ENCODE measurements around the gene FOXL2.

FOXL2 gene

GRCh38 chr3:138944654-138944928, 2.3 kb downstream of the FOXL2 start:
- Histone ChIP-seq H3K27ac (ENCODE audit: low read length) (no peak overlapping the region), H3K4me3 (ENCODE audit: low read length) (peak overlapping the region; percentile 43)

GRCh38 chr3:138943724-138944653, 2.9 kb downstream of the FOXL2 start:
- H3K27me3 ChIP-seq (ENCODE audit: control insufficient read depth, insufficient read depth, low read length) = peaks cover 100% of the 10 kb centered on the region
- no peak overlapping the region for H3K9ac ChIP-seq (ENCODE audit: low read length)
- no peaks in the 10 kb centered on the region for H3K9me3 ChIP-seq (ENCODE audit: control insufficient read depth, low read depth, low read length)
- H3K4me3 ChIP-seq (ENCODE audit: low read length) = peak overlapping the region; percentile 43
- no peak overlapping the region for H3K27ac ChIP-seq (ENCODE audit: low read length)
- H3K4me1 ChIP-seq (ENCODE audit: control insufficient read depth, low read depth, low read length) = peaks cover 30% of the 10 kb centered on the region
- H3K36me3 ChIP-seq (ENCODE audit: control insufficient read depth, low read depth, low read length) = no peaks in the 10 kb centered on the region

More at GRCh38 chr3:138944654-138944928, 2.3 kb downstream of the FOXL2 start:
- Histone ChIP-seq H3K9ac (ENCODE audit: low read length) (no peak overlapping the region), H3K4me1 (ENCODE audit: control insufficient read depth, low read depth, low read length) (peaks cover 33% of the 10 kb centered on the region), H3K27me3 (ENCODE audit: control insufficient read depth, insufficient read depth, low read length) (peaks cover 100% of the 10 kb centered on the region), H3K36me3 (ENCODE audit: control insufficient read depth, low read depth, low read length) (no peaks in the 10 kb centered on the region), H3K9me3 (ENCODE audit: control insufficient read depth, low read depth, low read length) (no peaks in the 10 kb centered on the region)

- H3K36me3 ChIP-seq (ENCODE audit: control insufficient read depth, low read depth, low read length) = no peaks in the 10 kb centered on the region
- no peaks in the 10 kb centered on the region for H3K9me3 ChIP-seq (ENCODE audit: control insufficient read depth, low read depth, low read length)
- H3K4me1 ChIP-seq (ENCODE audit: control insufficient read depth, low read depth, low read length) = peaks cover 25% of the 10 kb centered on the region
- no peak overlapping the region for H3K27ac ChIP-seq (ENCODE audit: low read length)
- H3K4me3 ChIP-seq (ENCODE audit: low read length) = peak overlapping the region; percentile 43
- H3K9ac ChIP-seq (ENCODE audit: low read length) = no peak overlapping the region
- peaks cover 100% of the 10 kb centered on the region for H3K27me3 ChIP-seq (ENCODE audit: control insufficient read depth, insufficient read depth, low read length)
Observed at GRCh38 chr3:138942861-138943623, 3.9 kb downstream of the FOXL2 start.

GRCh38 chr3:138942271-138942670, 4.7 kb downstream of the FOXL2 start:
- H3K27ac ChIP-seq (ENCODE audit: low read length) = no peak overlapping the region
- H3K36me3 ChIP-seq (ENCODE audit: control insufficient read depth, low read depth, low read length) = no peaks in the 10 kb centered on the region
- H3K9me3 ChIP-seq (ENCODE audit: control insufficient read depth, low read depth, low read length) = no peaks in the 10 kb centered on the region
- peaks cover 21% of the 10 kb centered on the region for H3K4me1 ChIP-seq (ENCODE audit: control insufficient read depth, low read depth, low read length)
- no peak overlapping the region for H3K4me3 ChIP-seq (ENCODE audit: low read length)
- H3K27me3 ChIP-seq (ENCODE audit: control insufficient read depth, insufficient read depth, low read length) = peaks cover 100% of the 10 kb centered on the region
- no peak overlapping the region for H3K9ac ChIP-seq (ENCODE audit: low read length)

GRCh38 chr3:138941259-138941885, 5.6 kb downstream of the FOXL2 start:
- H3K4me1 ChIP-seq (ENCODE audit: control insufficient read depth, low read depth, low read length) = peaks cover 21% of the 10 kb centered on the region
- no peaks in the 10 kb centered on the region for H3K36me3 ChIP-seq (ENCODE audit: control insufficient read depth, low read depth, low read length)
- H3K9me3 ChIP-seq (ENCODE audit: control insufficient read depth, low read depth, low read length) = no peaks in the 10 kb centered on the region
- H3K9ac ChIP-seq (ENCODE audit: low read length) = no peak overlapping the region
- H3K27ac ChIP-seq (ENCODE audit: low read length) = no peak overlapping the region
- peaks cover 100% of the 10 kb centered on the region for H3K27me3 ChIP-seq (ENCODE audit: control insufficient read depth, insufficient read depth, low read length)
- no peak overlapping the region for H3K4me3 ChIP-seq (ENCODE audit: low read length)

- Histone ChIP-seq H3K4me3 (ENCODE audit: low read length) (no peak overlapping the region), H3K9ac (ENCODE audit: low read length) (no peak overlapping the region), H3K27me3 (ENCODE audit: control insufficient read depth, insufficient read depth, low read length) (peaks cover 99% of the 10 kb centered on the region), H3K27ac (ENCODE audit: low read length) (no peak overlapping the region), H3K4me1 (ENCODE audit: control insufficient read depth, low read depth, low read length) (peaks cover 21% of the 10 kb centered on the region), H3K9me3 (ENCODE audit: control insufficient read depth, low read depth, low read length) (no peaks in the 10 kb centered on the region), H3K36me3 (ENCODE audit: control insufficient read depth, low read depth, low read length) (no peaks in the 10 kb centered on the region)
Observed at GRCh38 chr3:138940446-138940845, 6.5 kb downstream of the FOXL2 start.

GRCh38 chr3:138939561-138940241, 7.2 kb downstream of the FOXL2 start:
- Histone ChIP-seq H3K4me3 (ENCODE audit: low read length) (peak overlapping the region; percentile 45), H3K27me3 (ENCODE audit: control insufficient read depth, insufficient read depth, low read length) (peaks cover 99% of the 10 kb centered on the region), H3K9ac (ENCODE audit: low read length) (no peak overlapping the region)

GRCh38 chr3:138938877-138939560, 7.9 kb downstream of the FOXL2 start:
- Histone ChIP-seq H3K4me1 (ENCODE audit: control insufficient read depth, low read depth, low read length) (peaks cover 15% of the 10 kb centered on the region), H3K9me3 (ENCODE audit: control insufficient read depth, low read depth, low read length) (no peaks in the 10 kb centered on the region), H3K9ac (ENCODE audit: low read length) (no peak overlapping the region), H3K27ac (ENCODE audit: low read length) (no peak overlapping the region), H3K36me3 (ENCODE audit: control insufficient read depth, low read depth, low read length) (no peaks in the 10 kb centered on the region), H3K27me3 (ENCODE audit: control insufficient read depth, insufficient read depth, low read length) (peaks cover 99% of the 10 kb centered on the region), H3K4me3 (ENCODE audit: low read length) (peak overlapping the region; percentile 45)

More at GRCh38 chr3:138939561-138940241, 7.2 kb downstream of the FOXL2 start:
- H3K4me1 ChIP-seq (ENCODE audit: control insufficient read depth, low read depth, low read length) = peaks cover 21% of the 10 kb centered on the region
- no peaks in the 10 kb centered on the region for H3K9me3 ChIP-seq (ENCODE audit: control insufficient read depth, low read depth, low read length)
- H3K27ac ChIP-seq (ENCODE audit: low read length) = no peak overlapping the region
- no peaks in the 10 kb centered on the region for H3K36me3 ChIP-seq (ENCODE audit: control insufficient read depth, low read depth, low read length)

- H3K36me3 ChIP-seq (ENCODE audit: control insufficient read depth, low read depth, low read length) = no peaks in the 10 kb centered on the region
- H3K4me3 ChIP-seq (ENCODE audit: low read length) = peak overlapping the region; percentile 45
- no peaks in the 10 kb centered on the region for H3K9me3 ChIP-seq (ENCODE audit: control insufficient read depth, low read depth, low read length)
- H3K9ac ChIP-seq (ENCODE audit: low read length) = no peak overlapping the region
- H3K27me3 ChIP-seq (ENCODE audit: control insufficient read depth, insufficient read depth, low read length) = peaks cover 97% of the 10 kb centered on the region
- no peak overlapping the region for H3K27ac ChIP-seq (ENCODE audit: low read length)
- peaks cover 13% of the 10 kb centered on the region for H3K4me1 ChIP-seq (ENCODE audit: control insufficient read depth, low read depth, low read length)
Observed at GRCh38 chr3:138938056-138938876, 8.7 kb downstream of the FOXL2 start.

- Histone ChIP-seq H3K4me1 (ENCODE audit: control insufficient read depth, low read depth, low read length) (peaks cover 18% of the 10 kb centered on the region), H3K9me3 (ENCODE audit: control insufficient read depth, low read depth, low read length) (no peaks in the 10 kb centered on the region), H3K4me3 (ENCODE audit: low read length) (peak overlapping the region; percentile 45), H3K27me3 (ENCODE audit: control insufficient read depth, insufficient read depth, low read length) (peaks cover 91% of the 10 kb centered on the region), H3K27ac (ENCODE audit: low read length) (no peak overlapping the region), H3K36me3 (ENCODE audit: control insufficient read depth, low read depth, low read length) (no peaks in the 10 kb centered on the region), H3K9ac (ENCODE audit: low read length) (no peak overlapping the region)
Observed at GRCh38 chr3:138937690-138938055, 9.3 kb downstream of the FOXL2 start.

All from iPS-18a (cell line).